ENCODE measurements around the gene PLAC1.
A peak's percentile ranks its signal among the peaks of the same experiment; 100 is the strongest.

Gene PLAC1

DNA sequence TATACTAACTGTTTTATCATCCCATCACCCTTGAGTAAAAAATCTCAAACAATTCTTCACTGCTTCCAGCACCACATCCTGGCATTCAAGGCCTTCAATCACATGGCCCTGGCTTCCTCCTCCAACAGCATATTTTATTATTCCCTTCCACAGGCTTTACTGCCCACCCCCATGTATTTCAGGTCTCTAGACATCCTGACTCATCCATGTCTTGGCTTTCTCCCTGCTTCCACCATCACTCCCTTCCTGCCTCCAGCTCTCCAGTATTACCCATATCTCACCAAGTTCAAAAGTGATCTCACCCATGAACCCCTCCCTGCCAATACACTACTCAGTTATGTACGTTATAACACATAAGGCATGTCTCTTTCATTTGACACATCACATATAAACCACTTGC lies 34.7 kb upstream of the PLAC1 start (continued):
- no peak for TF ChIP-seq ZNF70 (CRISPR knock-in tag; IDR thresholded peaks at IDR 0.05)
- no peak for TF ChIP-seq ARNTL (CRISPR knock-in tag; IDR thresholded peaks at IDR 0.05; ENCODE audit: borderline replicate concordance, low read depth)

DNA sequence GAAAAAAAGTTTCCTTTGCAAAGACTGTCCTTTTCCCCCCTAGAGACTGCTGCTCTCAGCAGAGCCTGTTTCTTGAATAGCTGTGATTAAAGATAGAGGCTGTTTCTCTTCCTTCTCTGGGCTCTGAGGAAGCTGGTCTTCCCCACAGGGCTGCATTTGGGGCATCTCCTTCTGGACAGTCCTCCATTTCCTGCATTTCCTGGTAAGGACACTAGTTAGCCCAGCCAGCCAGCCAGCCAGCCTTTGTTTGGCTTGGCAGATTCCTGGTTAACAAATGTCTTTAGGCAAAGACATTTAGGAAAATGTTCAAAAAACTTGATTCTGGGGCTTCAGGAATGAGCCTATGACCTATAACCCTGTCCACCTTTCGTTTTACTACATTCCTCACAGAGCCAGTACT lies 34.0 kb upstream of the PLAC1 start:
- ATAC-seq: peak; percentile 8; the same call in 1 of the 3 replicates
- no peak for TF ChIP-seq OSR1 (CRISPR knock-in tag; IDR thresholded peaks at IDR 0.05)
- TF ChIP-seq PPARA (CRISPR knock-in tag; IDR thresholded peaks at IDR 0.05; ENCODE audit: borderline replicate concordance): no peak
- TF ChIP-seq, protein P1, sequence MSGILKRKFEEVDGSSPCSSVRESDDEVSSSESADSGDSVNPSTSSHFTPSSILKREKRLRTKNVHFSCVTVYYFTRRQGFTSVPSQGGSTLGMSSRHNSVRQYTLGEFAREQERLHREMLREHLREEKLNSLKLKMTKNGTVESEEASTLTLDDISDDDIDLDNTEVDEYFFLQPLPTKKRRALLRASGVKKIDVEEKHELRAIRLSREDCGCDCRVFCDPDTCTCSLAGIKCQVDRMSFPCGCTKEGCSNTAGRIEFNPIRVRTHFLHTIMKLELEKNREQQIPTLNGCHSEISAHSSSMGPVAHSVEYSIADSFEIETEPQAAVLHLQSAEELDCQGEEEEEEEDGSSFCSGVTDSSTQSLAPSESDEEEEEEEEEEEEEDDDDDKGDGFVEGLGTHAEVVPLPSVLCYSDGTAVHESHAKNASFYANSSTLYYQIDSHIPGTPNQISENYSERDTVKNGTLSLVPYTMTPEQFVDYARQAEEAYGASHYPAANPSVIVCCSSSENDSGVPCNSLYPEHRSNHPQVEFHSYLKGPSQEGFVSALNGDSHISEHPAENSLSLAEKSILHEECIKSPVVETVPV (CRISPR knock-in tag; IDR thresholded peaks at IDR 0.05): no peak
- no peak for TF ChIP-seq ZNF70 (CRISPR knock-in tag; IDR thresholded peaks at IDR 0.05)
- no peak for TF ChIP-seq TOX (CRISPR knock-in tag; IDR thresholded peaks at IDR 0.05; ENCODE audit: borderline replicate concordance)
- no peak for TF ChIP-seq SNAI2 (CRISPR knock-in tag; IDR thresholded peaks at IDR 0.05)
- TF ChIP-seq ZNF8 (CRISPR knock-in tag; IDR thresholded peaks at IDR 0.05): no peak
- TF ChIP-seq, protein P2, sequence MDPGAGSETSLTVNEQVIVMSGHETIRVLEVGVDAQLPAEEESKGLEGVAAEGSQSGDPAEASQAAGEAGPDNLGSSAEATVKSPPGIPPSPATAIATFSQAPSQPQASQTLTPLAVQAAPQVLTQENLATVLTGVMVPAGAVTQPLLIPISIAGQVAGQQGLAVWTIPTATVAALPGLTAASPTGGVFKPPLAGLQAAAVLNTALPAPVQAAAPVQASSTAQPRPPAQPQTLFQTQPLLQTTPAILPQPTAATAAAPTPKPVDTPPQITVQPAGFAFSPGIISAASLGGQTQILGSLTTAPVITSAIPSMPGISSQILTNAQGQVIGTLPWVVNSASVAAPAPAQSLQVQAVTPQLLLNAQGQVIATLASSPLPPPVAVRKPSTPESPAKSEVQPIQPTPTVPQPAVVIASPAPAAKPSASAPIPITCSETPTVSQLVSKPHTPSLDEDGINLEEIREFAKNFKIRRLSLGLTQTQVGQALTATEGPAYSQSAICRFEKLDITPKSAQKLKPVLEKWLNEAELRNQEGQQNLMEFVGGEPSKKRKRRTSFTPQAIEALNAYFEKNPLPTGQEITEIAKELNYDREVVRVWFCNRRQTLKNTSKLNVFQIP (CRISPR knock-in tag; IDR thresholded peaks at IDR 0.05; ENCODE audit: borderline replicate concordance, low read depth): no peak
- no peak for TF ChIP-seq ARNTL (CRISPR knock-in tag; IDR thresholded peaks at IDR 0.05; ENCODE audit: borderline replicate concordance, low read depth)
- TF ChIP-seq BACH2 (CRISPR knock-in tag; IDR thresholded peaks at IDR 0.05; ENCODE audit: borderline replicate concordance): no peak

GRCh38 chrX:134691453-134691852 lies 33.2 kb upstream of the PLAC1 start:
- TF ChIP-seq, protein P3, sequence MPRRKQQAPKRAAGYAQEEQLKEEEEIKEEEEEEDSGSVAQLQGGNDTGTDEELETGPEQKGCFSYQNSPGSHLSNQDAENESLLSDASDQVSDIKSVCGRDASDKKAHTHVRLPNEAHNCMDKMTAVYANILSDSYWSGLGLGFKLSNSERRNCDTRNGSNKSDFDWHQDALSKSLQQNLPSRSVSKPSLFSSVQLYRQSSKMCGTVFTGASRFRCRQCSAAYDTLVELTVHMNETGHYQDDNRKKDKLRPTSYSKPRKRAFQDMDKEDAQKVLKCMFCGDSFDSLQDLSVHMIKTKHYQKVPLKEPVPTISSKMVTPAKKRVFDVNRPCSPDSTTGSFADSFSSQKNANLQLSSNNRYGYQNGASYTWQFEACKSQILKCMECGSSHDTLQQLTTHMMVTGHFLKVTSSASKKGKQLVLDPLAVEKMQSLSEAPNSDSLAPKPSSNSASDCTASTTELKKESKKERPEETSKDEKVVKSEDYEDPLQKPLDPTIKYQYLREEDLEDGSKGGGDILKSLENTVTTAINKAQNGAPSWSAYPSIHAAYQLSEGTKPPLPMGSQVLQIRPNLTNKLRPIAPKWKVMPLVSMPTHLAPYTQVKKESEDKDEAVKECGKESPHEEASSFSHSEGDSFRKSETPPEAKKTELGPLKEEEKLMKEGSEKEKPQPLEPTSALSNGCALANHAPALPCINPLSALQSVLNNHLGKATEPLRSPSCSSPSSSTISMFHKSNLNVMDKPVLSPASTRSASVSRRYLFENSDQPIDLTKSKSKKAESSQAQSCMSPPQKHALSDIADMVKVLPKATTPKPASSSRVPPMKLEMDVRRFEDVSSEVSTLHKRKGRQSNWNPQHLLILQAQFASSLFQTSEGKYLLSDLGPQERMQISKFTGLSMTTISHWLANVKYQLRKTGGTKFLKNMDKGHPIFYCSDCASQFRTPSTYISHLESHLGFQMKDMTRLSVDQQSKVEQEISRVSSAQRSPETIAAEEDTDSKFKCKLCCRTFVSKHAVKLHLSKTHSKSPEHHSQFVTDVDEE (CRISPR knock-in tag; IDR thresholded peaks at IDR 0.05): no peak
- TF ChIP-seq GLIS3 (CRISPR knock-in tag; IDR thresholded peaks at IDR 0.05) (no peak), PPARA (CRISPR knock-in tag; IDR thresholded peaks at IDR 0.05; ENCODE audit: borderline replicate concordance) (no peak), ESRRG (CRISPR knock-in tag; IDR thresholded peaks at IDR 0.05) (no peak), ISL1 (CRISPR knock-in tag; IDR thresholded peaks at IDR 0.05) (no peak), ZNF70 (CRISPR knock-in tag; IDR thresholded peaks at IDR 0.05) (no peak), ZNF565 (CRISPR knock-in tag; conservative IDR thresholded peaks at IDR 0.05; ENCODE audit: low read depth) (no peak), RARB (CRISPR knock-in tag; IDR thresholded peaks at IDR 0.05) (no peak), ZC3H10 (CRISPR knock-in tag; IDR thresholded peaks at IDR 0.05) (no peak)
- TF ChIP-seq, protein P2 (CRISPR knock-in tag; IDR thresholded peaks at IDR 0.05; ENCODE audit: borderline replicate concordance, low read depth): no peak
- TF ChIP-seq, protein P1 (CRISPR knock-in tag; IDR thresholded peaks at IDR 0.05): no peak
- ATAC-seq: no peak

DNA sequence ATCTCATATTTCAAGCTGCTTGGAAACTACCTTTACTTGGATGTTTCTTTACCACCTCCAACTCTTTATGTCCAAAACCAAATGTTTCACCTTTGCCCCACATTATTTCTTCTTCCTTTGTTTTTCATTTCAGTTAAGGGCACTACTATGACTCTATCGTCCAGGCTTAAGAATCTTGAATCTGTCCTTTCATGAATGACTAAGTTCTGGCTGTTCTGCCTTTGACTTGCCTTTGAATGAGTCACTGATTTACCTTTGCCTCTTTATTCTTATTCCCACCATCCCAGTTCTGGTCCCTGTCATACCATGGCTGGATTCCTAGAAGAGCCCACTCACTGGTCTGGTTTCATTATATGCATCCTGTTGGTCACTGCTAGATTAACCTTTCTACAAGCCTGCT lies 30.6 kb upstream of the PLAC1 start:
- ATAC-seq: peak; percentile 34
- TF ChIP-seq RARB (CRISPR knock-in tag; IDR thresholded peaks at IDR 0.05) (no peak), ARNTL (CRISPR knock-in tag; IDR thresholded peaks at IDR 0.05; ENCODE audit: borderline replicate concordance, low read depth) (no peak), PATZ1 (CRISPR knock-in tag; IDR thresholded peaks at IDR 0.05; ENCODE audit: borderline replicate concordance) (no peak), CSDC2 (CRISPR knock-in tag; IDR thresholded peaks at IDR 0.05) (no peak), GLIS3 (CRISPR knock-in tag; IDR thresholded peaks at IDR 0.05) (no peak), ISL1 (CRISPR knock-in tag; IDR thresholded peaks at IDR 0.05) (no peak)
- TF ChIP-seq, protein P2 (CRISPR knock-in tag; IDR thresholded peaks at IDR 0.05; ENCODE audit: borderline replicate concordance, low read depth): no peak
- TF ChIP-seq, protein P1 (CRISPR knock-in tag; IDR thresholded peaks at IDR 0.05): no peak
